MCF 10A (cell line): ENCODE measurements around the gene CDC42EP3. TPM values are rescaled to one million over a fixed set of nuclear protein-coding genes. Genes with fewer than 3 reads are reported as not detected.

Experiments
- BruUV-seq: library from RNA; stranded (reverse); fragments of 400-500 nt; replicated peaks from 2 replicates; lab custom pipeline; 2021; lab: Mats Ljungman, UMichigan
- CTCF ChIA-PET: fragments of 300-600 bp; sonication (Branson Sonifier 250); formaldehyde crosslinking; extraction: SDS; loops from one replicate; lab custom pipeline; 2021; ENCODE audit warnings: antibody characterized with exemption, inconsistent platforms; lab: Yijun Ruan, JAX
- POLR2A ChIA-PET: fragments of 300-600, 350-650 bp; sonication (Branson Sonifier 250); formaldehyde crosslinking; extraction: SDS; loops from one replicate; lab custom pipeline; 2020; ENCODE audit warnings: antibody characterized with exemption, inconsistent platforms; lab: Yijun Ruan, JAX
- DNase-seq: peaks from one replicate; pipeline ENCODE4 v3.0.0-alpha.2; 2018; ENCODE audit not compliant: unreplicated experiment
- H3K27ac Mint-ChIP-seq: one replicate; pipeline ENCODE4 v1.8.0; 2022; ENCODE audit warnings: mild to moderate bottlenecking, low read depth, mixed read lengths; ENCODE audit not compliant: unreplicated experiment
- H3K27me3 Mint-ChIP-seq: one replicate; pipeline ENCODE4 v1.8.0; 2022; ENCODE audit warnings: mixed read lengths; ENCODE audit not compliant: insufficient read depth, unreplicated experiment
- H3K36me3 Mint-ChIP-seq: one replicate; pipeline ENCODE4 v1.8.0; 2022; ENCODE audit warnings: mild to moderate bottlenecking, moderate library complexity, mixed read lengths; ENCODE audit not compliant: insufficient read depth, unreplicated experiment
- H3K4me1 Mint-ChIP-seq: one replicate; pipeline ENCODE4 v1.8.0; 2022; ENCODE audit warnings: mixed read lengths; ENCODE audit not compliant: insufficient read depth, unreplicated experiment
- H3K4me3 Mint-ChIP-seq: one replicate; pipeline ENCODE4 v1.8.0; 2022; ENCODE audit warnings: mild to moderate bottlenecking, moderate library complexity, mixed read lengths; ENCODE audit not compliant: unreplicated experiment
- H3K9me3 Mint-ChIP-seq: one replicate; pipeline ENCODE4 v1.8.0; 2022; ENCODE audit warnings: mixed read lengths; ENCODE audit not compliant: unreplicated experiment
- intact Hi-C: fragments of 100-400 bp; cut with micrococcal nuclease; formaldehyde crosslinking; loops from 2 replicates; pipeline ENCODE4 v1.14.1; 2022
- total RNA-seq: library from RNA; stranded (reverse); gene quantifications from 2 replicates; pipeline ENCODE4 v1.2.3, GENCODE V29; 2022
- TF ChIP-seq, protein P1 (sequence below): fragments of 200-600 bp; IDR thresholded peaks from one replicate; pipeline ENCODE4 v1.8.0; 2022; ENCODE audit warnings: antibody characterized with exemption, mild to moderate bottlenecking; ENCODE audit not compliant: unreplicated experiment

CDC42EP3 gene
- total RNA-seq, 1 experiment from 2014 or later: 61.3 TPM

DNA sequence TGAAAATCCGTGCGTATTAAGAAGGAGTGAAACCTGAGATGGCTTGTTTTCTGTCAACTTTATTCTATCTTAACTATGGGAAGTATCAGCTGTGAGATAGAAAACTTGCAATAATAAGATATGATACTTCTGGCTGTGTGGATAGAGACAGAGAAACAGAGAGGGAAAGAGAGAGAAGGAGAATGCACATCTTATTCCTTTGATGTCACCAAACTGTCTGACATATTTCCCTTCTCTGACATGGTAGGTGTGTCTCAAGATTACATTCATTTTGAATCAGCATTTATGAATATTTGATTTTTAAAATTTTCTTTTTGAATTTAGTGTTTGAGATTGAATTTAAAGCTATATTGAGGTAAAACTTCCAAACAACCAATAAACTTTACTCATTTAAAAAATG lies 69.4 kb downstream of the CDC42EP3 start:
- no TSS peak for BruUV-seq
- no peaks in the 10 kb centered on the region for H3K27me3 Mint-ChIP-seq
- H3K27ac Mint-ChIP-seq: no peak overlapping the region
- peaks cover 10% of the 10 kb centered on the region for H3K9me3 Mint-ChIP-seq
- peaks cover 20% of the 10 kb centered on the region for H3K4me1 Mint-ChIP-seq
- no peaks in the 10 kb centered on the region for H3K36me3 Mint-ChIP-seq
- TF ChIP-seq, protein P1, sequence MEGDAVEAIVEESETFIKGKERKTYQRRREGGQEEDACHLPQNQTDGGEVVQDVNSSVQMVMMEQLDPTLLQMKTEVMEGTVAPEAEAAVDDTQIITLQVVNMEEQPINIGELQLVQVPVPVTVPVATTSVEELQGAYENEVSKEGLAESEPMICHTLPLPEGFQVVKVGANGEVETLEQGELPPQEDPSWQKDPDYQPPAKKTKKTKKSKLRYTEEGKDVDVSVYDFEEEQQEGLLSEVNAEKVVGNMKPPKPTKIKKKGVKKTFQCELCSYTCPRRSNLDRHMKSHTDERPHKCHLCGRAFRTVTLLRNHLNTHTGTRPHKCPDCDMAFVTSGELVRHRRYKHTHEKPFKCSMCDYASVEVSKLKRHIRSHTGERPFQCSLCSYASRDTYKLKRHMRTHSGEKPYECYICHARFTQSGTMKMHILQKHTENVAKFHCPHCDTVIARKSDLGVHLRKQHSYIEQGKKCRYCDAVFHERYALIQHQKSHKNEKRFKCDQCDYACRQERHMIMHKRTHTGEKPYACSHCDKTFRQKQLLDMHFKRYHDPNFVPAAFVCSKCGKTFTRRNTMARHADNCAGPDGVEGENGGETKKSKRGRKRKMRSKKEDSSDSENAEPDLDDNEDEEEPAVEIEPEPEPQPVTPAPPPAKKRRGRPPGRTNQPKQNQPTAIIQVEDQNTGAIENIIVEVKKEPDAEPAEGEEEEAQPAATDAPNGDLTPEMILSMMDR: no peak
- no peak for DNase-seq
- ChIA-PET POLR2A (interaction anchor here (1.2 kb wide), 1 partner anchor 12 kb away, joined by 3 read pairs; no protein-coding TSS in a partner anchor), CTCF (no interaction called here)
- intact Hi-C loops: no loop called here
- H3K4me3 Mint-ChIP-seq: no peak overlapping the region

DNA sequence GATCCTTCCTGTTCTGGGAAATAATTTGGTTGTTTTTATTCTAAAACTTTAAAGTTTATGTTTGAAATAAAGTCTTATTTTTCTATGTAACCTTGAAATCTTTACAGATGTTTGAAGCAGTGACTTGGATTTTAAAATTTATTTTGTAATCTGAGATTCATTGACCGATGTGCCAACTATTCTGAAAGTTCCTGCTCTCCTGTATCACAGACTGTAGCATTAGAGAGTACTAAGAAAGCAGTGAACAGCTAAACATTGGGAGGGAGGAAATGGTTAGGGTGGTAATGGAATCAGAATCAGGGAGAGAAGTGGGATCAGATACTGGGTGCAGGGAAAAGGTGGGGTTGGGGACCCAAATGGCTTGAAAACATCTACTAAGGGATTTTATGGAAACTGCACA lies 69.9 kb downstream of the CDC42EP3 start:
- H3K27me3 Mint-ChIP-seq: no peaks in the 10 kb centered on the region
- DNase-seq: no peak
- peaks cover 20% of the 10 kb centered on the region for H3K4me1 Mint-ChIP-seq
- H3K27ac Mint-ChIP-seq: no peak overlapping the region
- H3K9me3 Mint-ChIP-seq: peaks cover 13% of the 10 kb centered on the region
- no peaks in the 10 kb centered on the region for H3K36me3 Mint-ChIP-seq
- no TSS peak for BruUV-seq
- ChIA-PET POLR2A (interaction anchor here (1.2 kb wide), 1 partner anchor 12 kb away, joined by 3 read pairs; no protein-coding TSS in a partner anchor), CTCF (no interaction called here)
- no peak overlapping the region for H3K4me3 Mint-ChIP-seq
- TF ChIP-seq, protein P1: no peak
- intact Hi-C loops: no loop called here

DNA sequence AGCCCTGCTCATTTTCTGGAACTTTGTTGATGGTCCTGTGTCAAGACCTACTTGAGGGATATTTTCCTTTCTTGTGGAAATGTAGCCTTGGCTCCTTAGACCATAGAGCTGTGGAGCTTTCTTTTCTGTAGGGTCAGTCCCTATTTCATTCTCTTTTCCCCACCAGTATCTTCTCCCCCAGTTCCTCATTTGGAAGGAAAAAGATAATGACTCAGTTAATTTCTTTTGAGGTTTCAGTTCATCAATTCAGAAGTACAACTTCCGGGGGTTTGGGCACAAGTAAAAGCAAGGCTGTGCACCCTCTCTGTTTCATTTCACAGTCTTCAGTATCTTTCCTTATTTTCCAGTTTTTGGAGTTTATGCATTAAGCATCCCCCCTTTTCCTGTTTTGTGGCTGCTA lies 70.7 kb downstream of the CDC42EP3 start:
- H3K4me1 Mint-ChIP-seq: peaks cover 20% of the 10 kb centered on the region
- intact Hi-C loops: no loop called here
- TF ChIP-seq, protein P1: no peak
- H3K36me3 Mint-ChIP-seq: no peaks in the 10 kb centered on the region
- H3K27me3 Mint-ChIP-seq: no peaks in the 10 kb centered on the region
- BruUV-seq: no TSS peak
- POLR2A ChIA-PET: no interaction called here
- H3K27ac Mint-ChIP-seq: no peak overlapping the region
- no peak for DNase-seq
- peaks cover 13% of the 10 kb centered on the region for H3K9me3 Mint-ChIP-seq
- H3K4me3 Mint-ChIP-seq: no peak overlapping the region
- CTCF ChIA-PET: interaction anchor here (0.6 kb wide), 1 partner anchor 41 kb away, joined by 3 read pairs; no protein-coding TSS in a partner anchor

DNA sequence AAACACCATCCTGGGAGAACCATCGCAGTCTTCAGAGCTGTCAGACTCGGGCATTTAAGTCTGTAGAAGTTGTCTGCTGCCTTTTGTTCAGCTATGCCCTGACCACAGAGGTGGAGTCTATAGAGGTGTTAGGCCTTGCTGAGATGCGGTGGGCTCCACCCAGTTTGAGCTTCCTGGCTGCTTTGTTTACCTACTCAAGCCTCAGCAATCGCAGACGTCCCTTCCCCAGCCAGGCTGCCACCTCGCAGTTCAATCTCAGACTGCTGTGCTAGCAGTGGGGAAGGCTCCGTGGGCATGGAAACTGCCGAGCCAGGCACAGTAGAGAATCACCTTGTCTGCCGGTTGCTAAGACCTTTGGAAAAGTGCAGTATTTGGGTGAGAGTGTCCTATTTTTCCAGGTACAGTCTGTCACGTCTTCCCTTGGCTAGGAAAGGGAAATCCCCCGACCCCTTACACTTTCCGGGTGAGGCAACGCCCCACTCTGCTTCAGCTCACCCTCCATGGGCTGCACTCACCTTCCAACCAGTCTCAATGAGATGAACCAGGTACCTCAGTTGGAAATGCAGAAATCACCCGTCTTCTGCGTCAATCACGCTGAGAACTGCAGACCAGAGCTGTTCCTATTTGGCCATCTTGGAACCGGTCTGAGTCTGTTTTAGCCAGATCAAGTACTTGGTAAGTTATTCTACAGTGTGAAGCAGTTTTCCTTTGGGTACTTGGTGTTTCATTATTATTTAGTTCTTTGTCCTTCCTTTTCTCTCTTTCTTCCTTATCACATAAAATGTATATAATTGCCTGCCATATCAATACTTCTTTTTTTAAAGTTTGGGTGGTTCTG lies 71.5 kb downstream of the CDC42EP3 start:
- ChIA-PET CTCF (interaction anchor here (1.2 kb wide), 1 partner anchor 185 kb away, joined by 5 read pairs; no protein-coding TSS in a partner anchor), POLR2A (interaction anchor here (1.2 kb wide), 1 partner anchor 8 kb away, joined by 3 read pairs; no protein-coding TSS in a partner anchor)
- Mint-ChIP-seq H3K9me3 (peaks cover 13% of the 10 kb centered on the region), H3K36me3 (no peaks in the 10 kb centered on the region), H3K4me1 (peaks cover 20% of the 10 kb centered on the region), H3K27me3 (no peaks in the 10 kb centered on the region), H3K27ac (no peak overlapping the region), H3K4me3 (no peak overlapping the region)
- TF ChIP-seq, protein P1: no peak
- intact Hi-C loops: no loop called here
- no peak for DNase-seq
- BruUV-seq: no TSS peak
